ENCODE data around the gene CPLX4. TPM values are rescaled to one million over a fixed set of nuclear protein-coding genes. Genes with fewer than 3 reads are reported as not detected.

The CPLX4 gene
- total RNA-seq, 1 donor from 2014 or later, result not detected

DNA sequence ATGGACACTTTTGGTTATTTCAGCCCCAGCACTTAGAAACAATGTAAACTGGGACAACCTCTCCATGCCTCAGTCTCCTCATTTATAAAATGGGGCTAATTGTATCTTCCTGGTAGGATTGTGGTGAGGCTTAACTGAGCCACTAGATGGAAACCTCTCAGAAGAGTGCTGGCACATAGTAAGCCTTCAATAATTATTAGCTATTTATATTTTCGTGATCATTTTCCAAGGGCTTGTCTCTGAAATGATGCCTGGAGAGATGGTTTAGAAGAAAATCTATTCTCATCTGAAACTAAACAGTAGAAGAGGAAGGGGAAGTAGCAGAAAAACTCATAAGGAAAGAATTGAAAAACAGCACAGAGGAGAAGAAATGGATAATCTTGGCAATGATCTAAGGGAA lies 52.0 kb downstream of the CPLX4 start:
- H3K9me3 ChIP-seq, result no peaks in the 10 kb centered on the region
- no peaks in the 10 kb centered on the region for H3K36me3 ChIP-seq
- H3K27me3 ChIP-seq, result no peaks in the 10 kb centered on the region
- no peak overlapping the region for H3K4me3 ChIP-seq
- intact Hi-C loops (cut with DNase I), result no loop called here
- no peaks in the 10 kb centered on the region for H3K4me1 ChIP-seq
- no peak overlapping the region for H3K27ac ChIP-seq
- TF ChIP-seq, protein P1, sequence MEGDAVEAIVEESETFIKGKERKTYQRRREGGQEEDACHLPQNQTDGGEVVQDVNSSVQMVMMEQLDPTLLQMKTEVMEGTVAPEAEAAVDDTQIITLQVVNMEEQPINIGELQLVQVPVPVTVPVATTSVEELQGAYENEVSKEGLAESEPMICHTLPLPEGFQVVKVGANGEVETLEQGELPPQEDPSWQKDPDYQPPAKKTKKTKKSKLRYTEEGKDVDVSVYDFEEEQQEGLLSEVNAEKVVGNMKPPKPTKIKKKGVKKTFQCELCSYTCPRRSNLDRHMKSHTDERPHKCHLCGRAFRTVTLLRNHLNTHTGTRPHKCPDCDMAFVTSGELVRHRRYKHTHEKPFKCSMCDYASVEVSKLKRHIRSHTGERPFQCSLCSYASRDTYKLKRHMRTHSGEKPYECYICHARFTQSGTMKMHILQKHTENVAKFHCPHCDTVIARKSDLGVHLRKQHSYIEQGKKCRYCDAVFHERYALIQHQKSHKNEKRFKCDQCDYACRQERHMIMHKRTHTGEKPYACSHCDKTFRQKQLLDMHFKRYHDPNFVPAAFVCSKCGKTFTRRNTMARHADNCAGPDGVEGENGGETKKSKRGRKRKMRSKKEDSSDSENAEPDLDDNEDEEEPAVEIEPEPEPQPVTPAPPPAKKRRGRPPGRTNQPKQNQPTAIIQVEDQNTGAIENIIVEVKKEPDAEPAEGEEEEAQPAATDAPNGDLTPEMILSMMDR (IDR thresholded peaks at IDR 0.05), result no peak
- no peak for DNase-seq (ENCODE audit: low spot score in 2 of 2)

- Histone ChIP-seq H3K4me3 (no peak overlapping the region), H3K9me3 (no peaks in the 10 kb centered on the region), H3K36me3 (no peaks in the 10 kb centered on the region), H3K27ac (no peak overlapping the region), H3K4me1 (no peaks in the 10 kb centered on the region), H3K27me3 (no peaks in the 10 kb centered on the region)
- no peak for DNase-seq (ENCODE audit: low spot score in 2 of 2)
- TF ChIP-seq, protein P1 (IDR thresholded peaks at IDR 0.05), result no peak
- intact Hi-C loops (cut with DNase I), result no loop called here
Observed at GRCh38 chr18:59265974-59266369, 52.5 kb downstream of the CPLX4 start.

DNA sequence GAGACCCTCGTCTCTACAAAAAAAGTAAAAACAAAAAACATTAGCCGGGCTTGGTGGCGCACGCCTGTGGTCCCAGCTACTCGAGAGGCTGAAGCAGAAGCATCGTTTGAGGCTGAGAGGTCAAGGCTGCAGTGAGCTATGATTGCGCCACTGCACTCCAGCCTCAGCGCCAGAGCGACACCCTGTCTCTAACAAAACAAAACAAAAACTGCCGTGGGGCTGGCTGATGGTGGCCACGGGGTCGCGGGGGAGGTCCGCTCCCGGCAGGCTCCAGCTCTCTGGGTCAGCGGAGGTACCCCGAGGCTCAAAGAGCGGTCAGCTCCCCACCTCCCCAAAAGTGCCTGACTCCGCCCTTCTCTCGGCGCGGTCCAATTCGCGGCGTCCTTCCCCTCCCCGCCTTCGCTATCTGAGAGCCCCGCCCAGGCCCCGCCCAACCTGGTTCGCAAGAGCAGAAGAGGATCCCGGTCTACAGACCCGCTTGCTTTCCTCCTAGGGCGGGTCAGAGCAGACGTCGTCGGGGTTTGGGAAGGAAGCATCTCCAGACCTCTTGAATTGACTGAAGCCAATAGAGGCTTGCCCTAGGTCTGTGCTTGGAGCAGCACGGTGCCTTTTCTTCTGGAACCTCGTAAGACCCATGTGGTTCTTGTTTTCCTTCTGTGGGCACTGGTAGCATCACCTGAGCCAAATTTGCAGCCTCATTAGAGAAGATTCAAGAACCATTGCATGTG lies 53.0 kb downstream of the CPLX4 start:
- Histone ChIP-seq H3K4me1 (no peaks in the 10 kb centered on the region), H3K27me3 (no peaks in the 10 kb centered on the region), H3K27ac (no peak overlapping the region), H3K4me3 (peak overlapping the region; percentile 33 to 39), H3K9me3 (no peaks in the 10 kb centered on the region), H3K36me3 (no peaks in the 10 kb centered on the region)
- no peak for DNase-seq (ENCODE audit: low spot score in 2 of 2)
- intact Hi-C loops (cut with DNase I), result no loop called here
- TF ChIP-seq, protein P1 (IDR thresholded peaks at IDR 0.05), result no peak

- Histone ChIP-seq H3K4me3 (peak overlapping the region in 1 of 2 donors; percentile 33), H3K27ac (no peak overlapping the region), H3K4me1 (no peaks in the 10 kb centered on the region), H3K36me3 (no peaks in the 10 kb centered on the region), H3K9me3 (no peaks in the 10 kb centered on the region), H3K27me3 (no peaks in the 10 kb centered on the region)
- no peak for DNase-seq (ENCODE audit: low spot score in 2 of 2)
- intact Hi-C loops (cut with DNase I), result no loop called here
- TF ChIP-seq, protein P1 (IDR thresholded peaks at IDR 0.05), result no peak
Observed at GRCh38 chr18:59264651-59265245, 53.7 kb downstream of the CPLX4 start.

GRCh38 chr18:59264121-59264571 lies 54.3 kb downstream of the CPLX4 start:
- Histone ChIP-seq H3K27ac (no peak overlapping the region), H3K36me3 (no peaks in the 10 kb centered on the region), H3K4me3 (no peak overlapping the region), H3K4me1 (no peaks in the 10 kb centered on the region), H3K27me3 (no peaks in the 10 kb centered on the region), H3K9me3 (no peaks in the 10 kb centered on the region)
- no peak for DNase-seq (ENCODE audit: low spot score in 2 of 2)
- TF ChIP-seq, protein P1 (IDR thresholded peaks at IDR 0.05), result no peak
- intact Hi-C loops (cut with DNase I), result no loop called here

Data from ascending aorta (tissue), 2 donors.